NCI-H446 treated with DMSO at 0.1 percent for 48 hours (cell line): Measurements from ENCODE around the gene ITPR2.

Experiments used
- DNase-seq: peaks from one replicate; lab custom pipeline; 2025; lab: John Stamatoyannopoulos, UW

ITPR2 gene

DNA sequence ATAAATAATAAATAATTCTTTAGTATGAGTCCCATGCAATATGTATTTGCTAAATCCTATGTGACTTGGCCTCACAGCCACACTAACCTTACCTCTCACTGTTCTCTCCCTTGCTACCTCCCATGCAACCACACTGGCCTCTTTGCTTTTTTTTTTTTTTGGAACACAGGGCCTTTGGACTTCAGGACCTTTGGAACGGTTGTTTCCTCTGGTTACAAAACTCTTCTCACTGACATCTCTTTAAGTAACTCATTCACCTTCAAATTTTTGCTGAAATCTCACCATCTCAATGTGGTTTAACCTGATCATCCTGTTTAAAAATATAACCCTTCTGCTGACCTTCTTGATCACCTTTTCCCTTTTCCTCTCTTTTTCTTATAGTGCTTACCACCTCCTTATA lies 443.7 kb downstream of the ITPR2 start:
- no peak for DNase-seq

DNA sequence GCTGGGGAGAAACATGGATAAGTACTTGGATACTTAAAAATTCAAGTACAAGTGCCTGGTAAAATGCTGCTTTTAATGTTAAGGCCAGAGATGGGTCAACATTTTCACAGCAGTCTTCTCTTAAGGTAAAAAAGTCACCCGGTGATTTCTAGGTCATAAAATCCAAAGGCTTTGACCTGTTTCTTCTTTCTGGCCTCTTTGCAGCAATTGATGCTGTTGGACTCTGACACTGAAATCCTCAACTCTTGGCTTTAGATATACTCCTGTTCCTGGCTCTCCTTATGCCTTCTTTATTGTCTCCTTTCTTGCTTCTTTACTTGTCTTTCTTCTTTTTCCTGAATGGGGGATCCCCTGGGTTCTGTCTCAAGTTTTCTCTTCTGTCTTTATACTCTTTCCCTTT lies 448.5 kb downstream of the ITPR2 start:
- no peak for DNase-seq

DNA sequence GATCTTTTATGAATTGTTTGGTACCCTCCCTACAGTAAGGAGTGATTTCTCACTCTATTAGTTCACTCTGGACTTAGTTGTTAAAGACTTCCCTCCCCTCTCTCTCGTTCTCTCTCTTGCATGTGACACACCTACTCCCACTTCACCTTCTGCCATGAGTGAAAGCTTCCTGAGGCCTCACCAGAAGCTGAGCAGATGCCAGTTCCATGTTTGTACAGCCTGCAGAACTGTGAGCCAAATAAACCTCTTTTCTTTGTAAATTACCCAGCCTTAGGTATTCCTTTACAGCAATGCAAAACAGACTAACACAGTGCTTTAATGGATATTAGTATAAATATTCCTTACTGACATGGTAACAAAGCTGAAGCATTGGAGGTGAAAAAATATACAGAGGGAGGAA lies 450.0 kb downstream of the ITPR2 start:
- DNase-seq: no peak

DNA sequence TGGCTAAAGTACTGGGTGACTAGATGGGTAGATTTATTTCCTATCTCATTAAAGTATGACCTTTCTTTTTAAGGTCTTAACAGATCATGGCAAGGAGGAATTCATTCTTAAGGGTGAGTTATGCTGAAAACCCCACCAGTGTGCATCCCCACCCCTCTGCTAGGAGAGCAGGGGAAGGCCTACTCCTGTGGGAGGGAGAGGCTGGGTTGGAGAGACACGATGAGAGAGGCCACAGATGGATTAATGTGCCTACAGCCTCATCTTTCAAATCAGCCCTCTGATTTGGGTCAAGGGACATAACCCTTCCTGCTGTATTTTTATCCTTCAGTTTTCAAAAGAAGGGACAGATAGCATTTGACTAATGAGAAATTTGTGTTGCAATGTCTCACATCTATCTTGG lies 452.1 kb downstream of the ITPR2 start:
- DNase-seq: no peak

DNA sequence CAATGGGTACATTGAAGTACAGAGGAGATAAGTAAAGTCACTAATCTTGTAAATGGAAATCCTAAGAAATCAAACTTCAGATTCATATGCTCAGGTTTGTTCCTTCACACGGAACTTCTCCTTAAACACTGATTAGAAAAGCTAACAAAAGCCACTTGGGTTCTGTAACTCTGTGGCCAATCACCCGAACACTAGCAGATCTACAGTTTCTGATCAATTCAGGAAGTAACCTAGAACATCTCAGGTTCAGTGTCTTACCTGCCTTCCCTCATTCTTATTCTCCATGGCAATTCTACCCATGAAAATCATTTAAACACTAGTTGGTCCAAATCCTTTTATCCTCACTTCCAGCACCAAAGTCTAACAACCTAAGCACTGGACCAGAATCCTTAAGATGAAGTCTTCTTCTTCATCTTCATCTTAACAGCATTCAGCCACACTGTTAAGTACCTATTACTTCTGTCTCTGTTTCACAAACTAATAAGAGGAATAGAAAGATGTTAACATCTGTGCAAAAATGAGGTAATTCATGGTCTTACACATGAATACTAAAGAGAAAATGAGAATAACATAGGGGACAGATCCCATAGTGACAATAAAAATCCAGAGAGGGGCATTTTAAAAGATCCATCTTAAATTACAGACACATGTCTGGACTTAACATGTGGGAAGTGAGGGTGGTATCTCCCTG lies 453.1 kb downstream of the ITPR2 start:
- DNase-seq: no peak

DNA sequence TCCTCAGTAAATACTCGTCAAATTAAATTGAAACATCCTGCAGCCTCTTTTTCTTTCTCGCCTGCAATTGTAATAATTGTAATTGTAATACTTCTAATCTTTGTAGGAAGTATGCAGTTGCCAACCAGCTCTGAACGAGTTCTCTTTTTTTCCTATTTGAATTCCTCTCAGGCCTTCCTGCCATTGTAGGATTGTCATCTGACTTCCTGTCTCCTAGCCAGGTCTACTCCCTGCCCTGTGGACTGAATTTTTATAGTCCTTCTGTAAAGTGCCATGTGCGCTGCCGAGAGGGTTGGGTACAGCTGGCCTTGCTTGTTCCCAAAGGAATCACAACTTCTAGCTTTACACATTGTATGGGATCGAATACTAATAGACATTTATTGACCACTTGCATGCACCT lies 454.3 kb downstream of the ITPR2 start:
- no peak for DNase-seq

DNA sequence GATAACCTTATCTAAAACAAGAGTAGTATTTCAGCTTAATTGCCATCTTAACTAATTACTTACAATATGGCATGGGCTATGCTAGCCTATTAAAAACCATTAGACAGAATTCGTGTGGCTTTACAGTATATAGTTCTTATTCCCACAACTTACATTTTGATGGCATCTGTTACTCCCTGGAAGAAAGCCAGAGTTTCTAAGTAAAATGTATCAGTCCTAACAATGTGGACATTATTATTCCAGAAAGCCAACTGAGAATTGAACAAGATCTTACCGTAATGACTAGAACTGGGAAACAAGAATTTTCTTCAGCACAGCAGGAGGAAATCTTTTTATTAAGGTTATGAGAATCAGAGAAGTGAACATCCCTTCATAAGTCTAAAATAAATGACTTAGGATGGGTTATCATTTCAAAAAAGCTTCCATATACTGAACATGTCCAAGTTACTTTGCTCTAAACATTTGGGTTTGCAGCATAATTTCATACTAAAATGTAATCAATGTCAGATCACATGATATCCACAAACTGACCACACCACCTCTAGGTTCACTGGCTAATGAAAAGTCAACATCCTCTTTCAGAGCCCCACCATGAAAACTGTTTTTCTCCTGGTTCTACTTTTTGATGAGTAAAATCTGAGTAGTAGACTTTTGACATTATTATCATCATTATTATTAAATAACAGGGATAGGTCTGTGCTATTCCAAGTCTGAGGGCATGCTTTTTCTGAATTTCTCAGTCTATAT lies 457.9 kb downstream of the ITPR2 start:
- DNase-seq: peak; percentile 31

DNA sequence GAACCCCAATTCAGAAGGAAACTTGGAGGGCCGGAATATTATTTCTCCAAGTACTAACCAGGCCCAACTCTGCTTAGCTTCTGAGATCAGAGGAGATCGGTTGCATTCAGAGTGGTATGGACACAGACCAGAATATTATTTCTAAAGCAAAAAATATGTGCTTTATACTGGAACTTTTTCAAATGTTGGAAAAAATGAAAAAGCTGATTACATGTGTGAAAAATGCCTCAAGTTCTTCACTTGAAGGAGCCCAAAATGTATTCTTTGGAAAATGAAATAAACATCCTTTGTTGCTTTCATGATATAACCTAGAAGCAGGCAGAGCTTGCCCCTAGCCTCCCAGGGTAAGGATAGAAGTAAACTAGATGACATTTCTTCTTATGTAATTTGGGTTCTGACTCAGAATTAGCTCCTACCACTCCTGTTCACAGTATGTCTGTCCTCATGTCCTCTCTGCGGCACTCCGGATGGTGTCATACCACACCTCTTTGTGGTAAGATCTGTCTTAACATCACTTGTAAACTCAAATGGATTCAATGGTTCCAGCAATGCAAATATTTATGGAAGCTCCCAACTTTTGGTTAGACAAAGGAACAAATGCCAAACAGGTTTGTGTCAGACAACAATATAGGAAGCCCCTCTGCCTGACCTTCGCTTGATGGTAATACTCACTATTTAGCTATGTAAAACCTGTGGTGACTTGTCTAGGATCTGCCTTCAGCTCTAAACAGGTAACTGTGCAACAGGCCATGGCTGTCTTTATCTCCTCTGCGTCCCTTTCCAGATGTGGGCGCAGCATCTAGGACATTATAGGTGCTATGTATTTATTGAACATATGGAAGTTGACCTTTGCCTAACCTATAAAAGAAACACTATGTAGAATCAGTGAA lies 459.1 kb downstream of the ITPR2 start:
- no peak for DNase-seq

DNA sequence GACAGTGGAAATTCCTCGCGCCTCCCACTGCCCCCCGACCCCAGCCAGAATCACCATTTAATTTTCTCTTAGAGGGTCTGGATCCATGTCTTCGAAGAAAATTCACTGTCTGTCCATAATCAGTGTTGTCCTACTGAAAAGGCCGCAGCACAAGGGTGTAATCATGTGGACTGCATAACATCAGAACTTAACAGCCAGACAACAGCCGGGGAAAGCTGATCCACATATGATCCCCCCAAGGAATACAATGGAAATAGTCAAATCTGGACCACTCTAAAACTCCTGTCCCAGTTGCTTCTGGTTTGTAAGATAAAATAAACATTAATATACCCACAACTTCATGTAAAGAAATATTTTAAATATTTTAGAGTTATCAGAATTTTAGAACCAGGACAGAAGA lies 460.1 kb downstream of the ITPR2 start:
- no peak for DNase-seq

DNA sequence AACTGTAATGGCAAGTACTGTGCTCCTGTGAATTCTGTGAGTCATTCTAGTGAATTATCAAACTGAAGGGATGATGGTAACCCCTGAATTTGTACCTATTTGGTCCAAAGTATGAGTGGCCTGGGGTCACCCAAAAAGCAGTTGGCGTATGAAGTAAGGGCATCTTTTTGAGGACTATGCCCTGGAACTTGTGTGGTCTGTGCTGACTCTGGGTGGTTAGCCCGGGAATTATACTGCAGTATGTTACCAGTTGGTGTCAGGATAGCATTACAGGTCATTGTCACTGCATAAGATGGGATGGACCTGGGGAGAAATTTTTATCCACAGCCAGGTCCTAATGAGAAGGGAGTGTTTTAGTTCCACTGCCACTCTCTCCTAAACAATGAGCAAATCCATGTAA lies 462.9 kb downstream of the ITPR2 start:
- no peak for DNase-seq

DNA sequence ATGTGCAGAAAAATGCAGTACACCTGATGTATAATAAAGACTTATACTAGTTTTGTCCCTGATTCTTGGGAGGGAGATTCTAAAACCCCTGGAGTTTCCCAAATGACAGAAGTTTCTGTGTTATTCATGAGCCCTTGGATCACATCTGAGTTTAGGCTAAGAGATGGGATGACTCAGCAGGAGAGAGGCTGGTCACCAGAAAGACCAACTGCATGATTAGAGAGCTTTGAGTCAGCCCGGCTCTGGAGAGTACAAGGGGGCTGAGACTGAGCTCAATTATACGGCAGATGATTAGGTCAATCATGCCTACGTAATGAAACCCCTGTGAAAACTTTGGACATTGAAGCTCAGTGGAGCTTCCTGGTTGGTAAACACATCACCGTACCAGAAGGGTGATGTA lies 463.4 kb downstream of the ITPR2 start:
- peak; percentile 8 for DNase-seq

DNA sequence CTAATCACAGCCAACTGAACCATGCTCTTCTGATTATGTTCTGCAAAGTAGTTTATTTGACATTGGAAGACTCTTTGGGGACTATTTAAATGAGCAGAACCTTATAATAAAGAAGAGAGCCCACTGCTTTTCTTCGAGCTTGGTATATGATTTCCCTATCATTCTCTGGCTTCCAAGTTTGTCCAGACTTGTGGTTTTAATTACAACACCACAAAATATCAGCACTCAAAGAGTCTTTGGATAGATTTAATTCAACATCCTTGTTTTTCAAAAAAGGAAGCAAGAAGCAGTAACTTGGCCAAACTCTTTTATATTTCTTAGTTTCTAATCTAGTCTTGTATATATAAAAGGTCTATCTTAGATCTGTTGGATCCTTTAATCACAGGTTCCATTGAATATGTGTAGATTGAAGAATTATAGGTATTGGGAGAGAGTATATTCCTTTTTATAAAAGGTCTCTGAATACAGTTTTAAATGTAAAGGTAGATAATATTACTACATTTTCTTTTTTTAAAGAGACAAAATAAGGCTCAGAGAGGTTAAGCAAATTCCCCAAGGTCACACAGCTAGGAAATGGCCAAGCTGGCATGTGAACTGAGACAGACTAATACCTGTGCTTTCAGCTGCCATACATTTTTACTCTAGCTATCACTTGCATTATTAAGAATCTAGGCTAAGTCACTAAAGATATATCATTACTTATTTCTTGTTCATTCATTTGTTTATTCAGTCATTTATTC lies 464.8 kb downstream of the ITPR2 start:
- no peak for DNase-seq

DNA sequence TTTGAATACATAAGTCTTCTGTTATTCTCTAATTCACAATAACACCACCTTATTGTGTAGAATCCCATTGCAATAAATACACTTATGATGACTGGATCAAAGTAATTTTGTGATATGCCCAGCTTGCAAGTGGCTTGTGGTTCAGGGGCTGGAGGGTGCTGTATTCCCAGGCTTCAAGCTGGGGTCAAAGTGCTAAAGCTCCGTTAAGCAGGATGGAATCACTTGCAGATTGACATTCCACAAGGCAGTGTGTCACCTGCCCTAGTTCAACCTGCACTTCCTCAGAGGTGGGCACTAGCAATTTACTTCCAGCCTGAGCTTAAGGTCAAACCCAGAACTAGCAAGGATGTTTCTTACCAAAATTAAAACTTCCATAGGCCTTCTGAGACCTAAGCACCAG lies 471.0 kb downstream of the ITPR2 start:
- DNase-seq: no peak

DNA sequence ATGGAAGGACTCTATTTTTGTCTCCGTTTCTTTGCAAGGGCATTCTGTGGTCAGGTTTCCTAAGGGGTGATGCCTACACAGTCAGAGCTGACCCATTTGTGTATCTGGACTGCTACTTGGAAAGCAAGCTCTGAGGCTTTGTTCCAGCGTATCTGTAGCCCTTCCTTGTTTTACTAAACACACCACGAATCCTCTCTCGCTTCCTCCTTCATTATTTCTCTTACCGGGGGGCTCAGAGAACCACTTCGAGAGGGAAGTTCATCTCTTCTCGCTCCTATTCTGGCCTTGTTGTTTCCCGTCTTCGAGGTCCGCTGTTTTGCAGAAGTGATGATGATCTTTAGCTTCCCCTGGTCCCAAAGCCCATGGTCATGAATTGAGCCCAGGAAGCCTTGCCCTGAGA lies 472.9 kb downstream of the ITPR2 start:
- no peak for DNase-seq

DNA sequence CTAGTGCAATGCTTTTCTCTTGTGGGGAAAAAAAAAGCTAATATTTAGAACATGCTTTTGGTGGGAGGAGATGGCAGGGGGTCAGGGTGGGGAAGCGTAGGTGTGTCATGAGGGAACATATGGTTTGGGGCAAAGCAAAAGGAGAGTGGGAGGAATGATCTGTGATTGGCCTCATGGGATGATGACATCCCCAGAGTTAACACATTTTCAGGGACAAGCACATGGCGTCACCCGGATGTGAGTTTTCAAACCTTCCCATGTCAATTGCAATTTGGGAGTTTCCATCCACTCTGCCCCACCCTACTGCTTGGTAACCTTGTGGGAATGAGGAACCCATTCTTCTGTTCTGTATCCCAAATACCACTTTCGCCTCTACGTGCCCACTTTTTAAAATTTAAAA lies 473.4 kb downstream of the ITPR2 start:
- no peak for DNase-seq

DNA sequence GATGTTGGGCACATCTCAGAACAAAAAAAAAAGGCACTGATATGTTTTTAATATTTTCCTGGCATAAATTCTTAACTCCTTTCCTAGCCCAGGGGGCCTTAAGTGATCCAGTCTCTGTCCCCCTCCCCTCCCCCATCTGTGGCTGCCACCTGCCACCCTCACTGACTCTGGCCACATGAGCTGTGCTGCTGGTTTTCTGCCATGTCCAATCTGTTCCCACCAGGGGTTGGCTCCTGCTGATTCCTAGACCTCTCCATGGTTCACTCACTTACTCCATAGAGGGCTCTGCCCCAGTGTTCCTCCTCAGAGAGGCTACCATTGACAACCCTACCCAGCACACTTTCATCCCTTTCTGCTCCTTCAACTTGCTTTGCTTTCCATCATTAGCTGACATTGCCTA lies 474.3 kb downstream of the ITPR2 start:
- no peak for DNase-seq

DNA sequence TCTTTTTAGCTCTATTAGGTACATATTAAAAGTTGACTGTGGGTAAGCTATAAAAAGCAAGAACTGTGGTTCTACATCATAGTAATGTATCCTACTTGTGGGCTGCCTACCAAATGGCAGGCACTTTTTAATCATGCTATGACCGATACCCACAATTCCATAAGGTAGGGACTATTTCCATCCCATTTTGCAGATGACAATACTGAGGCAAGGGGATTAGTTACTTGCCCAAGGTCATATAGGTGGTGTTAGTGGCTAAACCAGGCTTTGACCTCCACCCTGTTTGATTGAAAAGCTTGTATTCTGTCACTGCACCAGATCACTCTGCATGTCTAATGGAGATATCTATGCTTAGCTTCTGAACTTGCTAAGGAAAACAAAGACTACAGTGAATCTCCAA lies 485.7 kb downstream of the ITPR2 start:
- no peak for DNase-seq

DNA sequence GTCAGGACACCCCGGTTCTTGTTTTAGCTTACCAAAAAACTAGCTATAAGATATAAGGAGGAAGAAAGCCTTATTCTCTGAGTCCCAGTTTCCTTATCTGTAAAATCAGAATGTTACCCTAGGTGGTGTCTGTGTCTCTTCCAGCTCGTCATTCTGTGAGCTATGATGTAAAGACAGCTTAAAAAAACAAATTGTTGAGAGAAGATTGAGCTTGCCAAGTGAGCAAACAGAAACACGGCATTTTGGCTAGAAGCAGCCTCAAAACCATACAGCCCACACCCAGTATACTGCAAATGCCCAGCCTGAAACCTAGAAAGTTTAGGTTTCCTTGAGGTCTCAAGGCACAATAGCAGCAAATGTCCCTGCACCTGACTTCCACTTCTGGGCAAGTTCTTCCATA lies 486.3 kb downstream of the ITPR2 start:
- no peak for DNase-seq

DNA sequence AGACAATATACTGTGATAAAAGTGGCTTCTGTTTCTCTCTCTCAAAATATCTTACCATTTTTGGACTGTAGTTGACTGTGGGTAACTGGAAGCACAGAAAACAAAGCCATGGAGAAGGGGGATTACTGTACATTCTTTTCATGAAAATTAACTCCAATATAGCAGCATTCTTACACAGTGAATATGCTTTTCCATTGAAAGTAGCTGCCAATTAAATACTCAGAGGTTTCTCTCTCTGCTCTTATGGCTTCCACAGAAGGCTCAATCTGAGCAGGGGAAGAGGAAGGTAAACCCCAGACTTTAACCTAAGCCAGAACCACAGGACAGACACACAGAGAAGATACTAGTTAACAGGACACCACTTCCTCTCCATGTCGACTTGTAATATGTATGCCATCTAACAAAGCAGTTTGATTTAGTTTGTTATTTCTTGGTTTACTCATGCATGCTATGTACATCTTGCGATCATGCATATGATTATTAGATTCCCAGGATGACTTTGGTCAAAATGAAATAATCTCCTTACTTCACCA lies 487.5 kb downstream of the ITPR2 start:
- DNase-seq: no peak

DNA sequence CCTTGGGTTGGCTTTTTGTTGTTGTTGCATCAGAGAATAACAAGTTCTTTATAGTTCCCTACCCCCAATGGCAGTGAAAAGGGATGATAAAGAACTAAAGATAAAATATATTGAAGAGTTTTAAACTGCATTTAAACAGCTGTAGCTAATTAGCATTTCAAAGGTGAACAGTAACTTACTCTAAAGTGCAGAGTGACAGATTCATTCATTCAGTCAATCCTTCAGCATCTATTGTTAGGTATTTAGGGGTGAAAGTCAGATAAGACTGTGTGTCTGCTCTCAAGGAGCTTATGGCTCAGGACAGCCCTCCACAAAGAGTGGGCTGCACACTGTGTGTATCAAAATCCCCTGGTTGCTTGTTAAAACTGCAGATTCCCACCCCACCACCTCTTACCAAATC lies 491.5 kb downstream of the ITPR2 start:
- DNase-seq: no peak

DNA sequence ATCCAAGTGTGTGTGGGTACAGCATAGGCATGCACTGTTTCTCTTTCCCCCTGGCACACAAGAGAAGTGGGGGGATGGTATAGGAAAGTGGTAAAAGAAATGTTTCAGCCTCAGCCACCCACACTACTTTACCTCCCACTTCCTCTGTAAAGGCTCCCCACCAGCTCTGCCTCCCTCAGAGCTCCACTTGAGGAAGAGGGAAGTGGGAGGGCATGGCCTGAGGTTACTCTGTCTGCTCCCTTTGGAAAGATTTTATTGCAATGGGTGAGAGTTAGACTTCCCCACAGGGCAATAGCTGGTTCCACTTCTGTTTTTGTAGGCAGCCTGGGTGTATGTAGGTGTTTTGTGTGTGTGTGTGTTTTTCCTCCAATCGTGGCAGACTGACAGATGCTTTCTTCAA lies 492.3 kb downstream of the ITPR2 start:
- no peak for DNase-seq

DNA sequence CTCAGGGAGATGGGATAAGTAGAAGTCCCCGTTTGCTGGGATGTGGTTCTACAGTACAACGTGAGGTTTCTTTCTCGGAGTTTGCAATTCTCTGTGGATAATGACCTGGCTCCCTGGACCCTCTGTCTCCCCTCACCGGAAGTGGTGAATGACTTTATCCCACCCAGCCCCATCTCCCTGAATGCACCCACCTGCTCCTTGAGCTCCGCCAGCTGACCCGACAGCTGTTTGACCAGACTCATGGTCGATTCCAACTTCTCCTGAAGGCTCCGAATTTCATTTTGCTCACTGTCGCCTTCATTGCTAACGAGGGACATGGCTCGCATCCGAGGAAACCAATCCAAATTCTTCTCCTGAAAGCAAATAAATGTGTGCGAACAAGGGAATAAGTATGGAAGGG lies 493.0 kb downstream of the ITPR2 start:
- no peak for DNase-seq
